ENCODE measurements around the gene PHACTR3. TPM values are rescaled to one million over a fixed set of nuclear protein-coding genes. Genes with fewer than 3 reads are reported as not detected.
"Not testable (repeated sequence)": the region's sequence is repeated elsewhere in the genome, so short reads cannot be mapped to it uniquely, and the experiment has no call there.

PHACTR3 gene
- total RNA-seq, 2 experiments from 2014 or later = not detected

DNA sequence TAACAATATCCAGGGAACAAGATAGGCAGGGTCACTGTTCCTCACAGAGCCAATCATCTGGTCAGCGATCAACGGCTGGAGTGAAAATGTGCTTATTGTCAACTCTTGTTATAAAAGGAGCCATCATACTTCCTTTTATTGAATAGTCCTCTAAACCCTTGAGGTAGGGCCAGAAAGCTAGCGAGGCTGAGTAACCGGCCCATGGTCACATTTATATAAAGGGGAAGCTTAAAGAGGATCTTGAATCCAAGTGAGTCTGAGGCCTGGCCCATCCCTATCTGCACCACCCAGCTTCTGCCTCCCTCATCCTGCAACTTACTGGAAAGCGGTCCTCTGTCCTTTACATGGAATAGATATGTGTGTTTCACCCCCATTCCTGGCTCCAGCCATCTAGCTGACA lies 9.5 kb downstream of the PHACTR3 start:
- POLR2A ChIA-PET = no interaction called here
- CTCF ChIA-PET = no interaction called here

DNA sequence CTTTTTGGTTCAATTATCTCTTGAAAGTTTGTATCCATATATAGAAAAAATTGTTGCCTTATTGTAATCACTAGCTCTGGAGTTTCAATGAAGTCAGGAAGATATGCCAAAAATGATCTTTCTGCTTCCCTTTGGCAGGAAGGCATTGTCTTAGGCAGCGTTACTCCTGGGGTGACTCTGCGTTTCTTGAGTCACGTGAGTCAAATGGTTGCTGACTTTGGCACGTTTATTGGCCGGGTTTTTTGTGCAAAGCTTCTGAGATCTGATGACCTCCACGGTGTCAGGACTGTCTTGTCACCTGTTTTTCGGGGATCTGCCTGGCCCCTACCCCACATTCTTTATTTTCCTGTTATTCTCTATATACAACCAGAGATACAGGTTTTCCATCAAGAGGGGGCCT lies 10.4 kb downstream of the PHACTR3 start:
- CTCF ChIA-PET = no interaction called here
- POLR2A ChIA-PET = no interaction called here

DNA sequence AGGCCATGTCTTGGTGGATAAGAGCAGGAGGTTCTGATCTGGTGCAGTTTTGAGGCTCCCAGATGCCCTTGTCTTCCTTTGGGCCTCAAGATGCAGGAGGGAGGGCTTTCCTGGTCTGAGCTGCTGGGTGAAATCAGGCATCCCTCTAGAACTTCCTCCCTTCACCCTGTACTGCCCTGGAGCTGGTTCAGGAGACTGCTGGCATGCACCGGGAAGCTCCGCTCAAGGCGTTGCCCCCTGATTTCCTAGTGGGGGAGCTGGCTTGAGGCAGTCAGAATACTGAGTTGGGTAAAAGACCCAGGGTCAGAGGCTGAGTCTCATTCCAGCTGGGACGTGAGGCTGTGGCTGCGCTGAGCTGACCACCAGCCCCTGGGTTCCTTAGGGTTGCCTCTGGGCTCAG lies 12.0 kb downstream of the PHACTR3 start:
- ChIA-PET POLR2A (no interaction called here), CTCF (no interaction called here)

DNA sequence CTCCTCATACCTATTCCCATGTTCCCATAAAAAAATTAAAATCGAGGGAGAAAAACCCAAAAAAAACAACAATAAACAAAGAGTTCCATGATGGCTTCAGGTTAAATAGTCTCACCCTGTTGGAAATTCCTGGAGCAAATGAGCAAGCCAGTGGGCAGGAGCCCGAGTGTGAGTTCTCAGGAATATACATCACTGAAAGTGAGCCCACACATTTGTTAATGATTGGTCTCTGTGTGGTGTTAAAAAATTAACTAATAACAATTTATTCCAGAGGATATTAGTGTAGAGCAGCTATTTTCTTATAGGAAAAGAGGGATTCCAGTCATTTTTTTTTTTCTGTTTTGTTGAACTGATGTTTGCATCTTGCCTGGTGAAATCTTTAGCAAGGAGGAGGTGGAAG lies 12.9 kb downstream of the PHACTR3 start:
- CTCF ChIA-PET = no interaction called here
- POLR2A ChIA-PET = no interaction called here

DNA sequence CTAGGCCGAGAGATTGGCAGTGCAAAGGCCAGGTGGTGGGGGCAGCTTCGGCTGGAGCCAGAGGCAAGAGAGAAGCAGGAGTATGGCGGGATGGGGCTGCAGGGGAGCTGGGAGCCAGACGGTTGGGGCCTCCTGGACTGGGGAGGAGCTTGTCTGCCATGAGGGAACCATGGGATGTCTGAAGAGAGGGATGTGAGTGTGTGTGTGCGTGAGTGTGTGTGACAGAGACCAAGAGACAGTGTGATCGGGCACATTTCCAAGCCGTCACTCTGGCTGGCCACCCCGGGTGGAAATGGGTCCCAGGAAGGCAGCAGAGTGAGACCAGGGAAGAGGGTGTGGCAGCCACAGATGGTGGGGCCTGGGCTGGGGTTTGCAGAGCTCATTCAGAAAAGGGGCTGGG lies 13.8 kb downstream of the PHACTR3 start:
- CTCF ChIA-PET = interaction anchor here (0.6 kb wide), 1 partner anchor 12 kb away, joined by 3 read pairs; no protein-coding TSS in a partner anchor
- POLR2A ChIA-PET = no interaction called here

DNA sequence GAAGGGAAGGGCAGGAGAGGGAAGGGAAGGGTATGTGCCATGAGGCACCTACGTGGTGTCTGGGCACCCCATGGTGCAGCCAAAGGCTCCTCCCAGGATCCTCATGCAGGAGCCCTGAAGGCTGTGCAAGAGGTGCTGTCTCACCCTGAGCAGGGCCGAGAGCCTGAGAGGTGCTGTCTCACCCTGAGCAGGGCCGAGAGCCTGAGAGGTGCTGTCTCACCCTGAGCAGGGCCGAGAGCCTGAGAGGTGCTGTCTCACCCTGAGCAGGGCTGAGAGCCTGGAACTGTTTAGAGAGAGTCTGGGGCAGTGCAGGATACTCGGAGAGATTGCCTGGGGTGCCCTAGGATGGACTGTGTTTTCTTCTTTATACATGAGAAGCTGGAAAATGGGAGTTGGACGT lies 14.2 kb downstream of the PHACTR3 start:
- CTCF ChIA-PET = interaction anchor here (0.6 kb wide), 1 partner anchor 12 kb away, joined by 3 read pairs; no protein-coding TSS in a partner anchor
- POLR2A ChIA-PET = not testable (repeated sequence)

DNA sequence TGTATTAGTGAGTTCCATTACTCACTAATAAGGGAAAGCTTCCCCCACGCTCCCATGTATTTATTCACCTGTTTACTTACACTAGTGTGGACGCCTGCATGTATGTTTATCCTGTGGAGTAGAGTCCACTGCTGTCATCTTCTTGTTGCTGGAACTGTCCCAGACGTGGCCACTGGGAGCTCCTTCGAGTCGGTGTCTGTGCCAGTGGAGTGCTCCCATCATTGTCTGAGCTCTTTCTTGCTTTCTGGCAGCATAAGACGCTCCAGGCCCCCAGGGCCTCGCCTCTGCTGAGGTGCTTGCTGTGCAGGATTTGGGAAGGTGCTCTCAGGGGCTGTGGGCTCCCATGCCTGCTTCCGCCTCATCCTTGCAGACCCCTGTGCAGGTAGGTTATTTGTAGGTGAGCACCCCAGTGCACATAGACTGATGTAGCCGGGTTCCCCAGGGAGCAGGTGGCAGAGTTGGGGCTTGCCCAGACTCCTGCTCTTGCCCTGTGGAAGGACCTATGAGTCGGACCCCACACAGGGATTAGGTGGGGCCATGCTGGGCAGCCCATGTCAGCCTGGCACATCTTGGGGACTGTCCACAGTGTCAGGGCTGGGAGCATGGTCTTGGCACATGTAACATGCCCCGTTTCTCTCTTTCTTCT lies 16.6 kb downstream of the PHACTR3 start:
- ChIA-PET POLR2A (no interaction called here), CTCF (no interaction called here)

DNA sequence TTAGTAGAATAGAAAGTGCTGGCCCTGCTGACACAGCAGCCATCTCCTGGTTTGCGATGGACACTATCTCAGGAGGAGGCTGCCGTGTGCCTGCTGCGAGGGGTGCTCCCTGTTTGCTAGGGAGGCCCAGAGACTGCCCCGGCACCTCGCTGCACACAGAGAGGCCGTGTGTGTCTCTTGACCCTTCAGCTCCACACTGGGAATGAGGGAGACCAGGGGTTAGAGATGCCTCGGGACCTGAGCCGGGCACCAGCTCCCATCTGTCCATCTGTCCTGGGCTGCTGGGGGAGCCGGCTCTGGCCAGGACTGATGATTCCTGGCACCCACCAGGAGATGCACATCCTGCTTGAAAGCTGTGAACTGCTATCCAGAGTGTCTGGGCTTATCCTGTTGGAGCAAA lies 18.2 kb downstream of the PHACTR3 start:
- CTCF ChIA-PET = no interaction called here
- POLR2A ChIA-PET = no interaction called here

DNA sequence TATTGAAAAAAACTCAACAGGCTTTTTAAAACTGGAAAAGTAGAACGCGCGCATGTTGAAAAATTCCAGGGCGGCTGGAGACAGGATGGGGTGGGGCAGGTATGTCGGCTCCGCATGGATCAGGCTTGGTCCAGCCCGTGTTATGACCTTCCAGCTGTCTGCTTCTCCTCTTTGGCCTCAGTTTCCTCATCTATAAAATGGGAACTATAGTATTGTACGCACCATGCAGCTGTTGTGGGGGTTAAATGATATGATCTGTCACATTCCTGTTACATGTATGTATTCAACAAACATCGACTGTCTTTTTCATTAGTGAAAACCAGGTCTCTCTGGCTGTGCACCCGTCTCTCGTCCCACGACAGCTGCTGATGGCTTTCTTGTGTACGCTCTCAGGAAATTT lies 18.8 kb downstream of the PHACTR3 start:
- ChIA-PET CTCF (no interaction called here), POLR2A (no interaction called here)

DNA sequence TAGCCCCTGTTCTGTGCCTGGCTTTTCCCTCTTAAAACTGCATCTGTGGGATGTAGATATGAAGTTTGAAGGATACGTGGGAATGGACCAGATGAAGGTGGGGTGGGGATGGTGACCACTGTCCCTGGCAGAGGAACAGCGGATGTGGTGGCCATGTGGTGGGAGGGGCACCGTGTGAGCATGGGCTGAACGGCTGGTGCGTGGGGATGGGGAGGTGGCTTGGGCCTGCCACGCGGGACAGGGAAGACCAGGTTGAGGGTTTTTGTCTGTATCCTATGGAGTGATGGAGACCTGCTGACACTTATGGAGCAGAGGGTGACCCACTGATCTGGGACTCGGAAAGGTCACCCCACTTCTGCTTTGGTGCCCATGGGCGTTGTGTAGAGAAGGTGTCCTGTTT lies 19.2 kb downstream of the PHACTR3 start:
- ChIA-PET CTCF (no interaction called here), POLR2A (no interaction called here)

DNA sequence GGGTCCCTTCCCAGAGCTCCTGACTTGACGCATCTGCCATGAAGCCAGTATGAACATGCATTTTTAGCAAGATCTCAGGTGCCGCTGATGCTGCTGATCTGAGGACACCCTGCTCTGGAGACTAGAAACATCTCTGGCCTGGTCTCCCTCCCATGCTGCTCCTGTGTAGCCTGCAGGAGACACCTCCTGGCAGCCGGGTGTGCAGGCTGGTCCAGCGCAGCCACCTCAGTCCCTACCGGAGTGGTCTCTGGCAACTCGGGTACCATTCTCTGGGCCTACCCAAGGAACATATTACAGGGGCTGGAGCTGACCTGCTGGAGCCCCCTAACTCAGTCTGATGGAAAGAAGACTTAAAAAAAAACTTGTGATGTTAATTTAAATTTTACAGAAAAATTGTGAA lies 20.1 kb downstream of the PHACTR3 start:
- CTCF ChIA-PET = no interaction called here
- POLR2A ChIA-PET = no interaction called here

DNA sequence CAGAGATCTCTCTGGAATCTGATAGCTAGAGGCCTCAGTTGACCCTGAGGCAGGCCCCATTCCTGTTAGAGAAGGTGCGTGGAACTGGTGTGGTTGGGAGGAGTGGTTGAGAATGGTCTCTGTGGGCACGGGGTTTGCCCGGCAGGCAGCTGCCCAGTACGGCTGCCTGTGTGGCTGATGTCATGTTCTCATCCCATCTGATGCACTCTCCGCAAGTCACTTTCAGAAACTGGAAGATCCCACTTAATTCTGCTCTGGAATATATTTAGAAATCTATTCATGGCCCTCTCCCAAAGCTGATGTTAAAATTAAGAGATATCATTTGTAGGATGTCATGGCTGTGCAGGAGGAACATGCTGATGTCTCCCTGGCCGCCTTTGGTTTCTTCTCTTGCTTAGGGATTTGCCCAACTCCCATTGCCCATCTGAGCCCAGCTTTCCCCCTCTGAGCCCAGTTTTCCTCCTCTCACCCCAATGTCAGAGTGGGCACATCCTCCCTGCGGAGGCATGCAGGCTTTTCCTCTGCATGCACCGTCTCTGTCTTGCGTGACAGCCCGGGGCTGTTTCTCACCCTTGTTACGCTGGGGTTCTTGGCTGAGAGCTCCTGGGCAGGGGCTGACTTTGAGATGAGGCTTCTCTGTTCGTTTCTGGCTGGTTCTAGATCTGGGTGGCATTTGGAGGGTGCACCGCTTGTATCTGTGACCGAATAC lies 21.0 kb downstream of the PHACTR3 start:
- ChIA-PET CTCF (no interaction called here), POLR2A (no interaction called here)

DNA sequence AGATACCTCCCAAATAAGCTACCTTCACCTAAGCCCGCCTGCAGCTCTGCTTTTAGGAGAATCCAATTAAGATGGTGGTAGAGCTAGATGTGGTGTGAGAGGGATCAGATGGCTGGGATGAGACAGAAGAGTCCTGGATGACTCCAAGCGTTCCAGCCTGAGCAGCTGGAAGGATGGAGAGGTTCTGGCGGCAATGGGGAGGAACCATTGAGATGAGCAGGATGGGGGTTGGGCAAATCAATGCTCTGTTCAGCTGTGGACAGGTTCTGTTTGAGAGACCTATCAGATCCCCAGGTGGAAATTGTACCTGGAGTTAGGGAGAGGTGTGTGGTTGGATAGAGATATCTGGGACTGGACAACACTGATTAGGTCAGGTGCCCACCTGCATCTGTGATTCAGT lies 23.0 kb downstream of the PHACTR3 start:
- ChIA-PET POLR2A (no interaction called here), CTCF (no interaction called here)

DNA sequence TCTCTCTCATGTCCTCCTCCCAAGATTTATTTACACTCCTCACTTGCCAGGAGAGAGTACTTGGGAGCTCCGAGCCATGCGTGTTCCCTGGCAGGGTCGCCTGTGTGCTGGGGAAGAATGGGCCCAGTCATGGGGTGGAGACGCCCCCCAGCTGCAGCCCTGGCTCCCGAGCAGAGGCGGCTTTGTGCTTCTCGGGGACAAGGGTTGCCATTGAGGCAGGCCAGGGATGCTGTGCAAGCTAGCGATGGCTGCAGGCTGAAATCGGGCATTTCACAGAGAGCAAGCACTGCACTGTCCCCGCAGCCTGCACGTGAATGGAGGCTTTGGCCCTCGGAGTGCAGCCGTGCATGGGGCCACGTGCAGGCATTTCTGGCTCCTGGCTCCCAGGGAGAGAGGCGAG lies 23.8 kb downstream of the PHACTR3 start:
- ChIA-PET POLR2A (no interaction called here), CTCF (no interaction called here)

DNA sequence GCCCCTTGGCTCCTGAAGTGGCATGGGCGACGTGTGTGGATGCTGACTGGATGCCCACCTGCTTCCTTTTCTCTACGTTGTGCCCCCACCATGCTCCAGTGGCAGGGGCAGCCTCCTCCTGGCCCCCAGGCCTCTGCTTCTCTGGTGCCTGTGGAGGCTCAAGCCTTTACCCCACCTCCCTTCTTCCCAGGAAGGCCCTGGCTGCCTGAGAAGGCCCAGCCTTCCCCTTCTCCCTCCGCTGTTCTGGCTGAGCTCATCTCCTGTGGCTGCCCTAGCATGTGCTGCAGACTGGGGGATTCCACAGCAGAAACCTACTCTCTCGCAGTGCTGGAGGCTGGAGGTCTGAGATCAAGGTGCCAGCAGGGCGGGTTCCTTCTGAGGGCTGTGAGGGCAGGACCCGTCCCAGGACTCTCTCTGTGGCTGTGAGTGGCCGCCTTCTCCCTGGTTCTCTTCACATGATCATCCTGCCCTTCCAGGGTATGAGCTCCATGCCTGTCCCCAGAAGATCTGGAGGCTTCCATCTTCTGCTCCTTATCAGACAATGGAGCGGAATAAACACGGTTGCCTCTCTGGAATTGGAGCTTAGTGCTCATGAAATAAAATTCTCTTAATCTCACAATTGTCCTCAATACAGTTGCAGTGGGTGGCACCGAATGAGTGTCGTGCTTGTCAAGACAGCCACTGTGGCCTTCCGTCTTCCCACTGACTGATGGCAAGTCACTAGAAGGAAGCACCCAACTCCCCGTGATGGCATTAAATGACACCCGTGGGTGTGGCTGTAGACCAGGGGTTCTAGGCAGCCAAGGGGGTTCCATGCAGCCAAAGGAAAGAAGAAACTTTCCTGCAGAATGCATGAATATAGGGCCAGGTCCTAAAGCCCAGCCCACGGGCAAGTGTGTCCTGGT lies 25.1 kb downstream of the PHACTR3 start:
- POLR2A ChIA-PET = no interaction called here
- CTCF ChIA-PET = no interaction called here

DNA sequence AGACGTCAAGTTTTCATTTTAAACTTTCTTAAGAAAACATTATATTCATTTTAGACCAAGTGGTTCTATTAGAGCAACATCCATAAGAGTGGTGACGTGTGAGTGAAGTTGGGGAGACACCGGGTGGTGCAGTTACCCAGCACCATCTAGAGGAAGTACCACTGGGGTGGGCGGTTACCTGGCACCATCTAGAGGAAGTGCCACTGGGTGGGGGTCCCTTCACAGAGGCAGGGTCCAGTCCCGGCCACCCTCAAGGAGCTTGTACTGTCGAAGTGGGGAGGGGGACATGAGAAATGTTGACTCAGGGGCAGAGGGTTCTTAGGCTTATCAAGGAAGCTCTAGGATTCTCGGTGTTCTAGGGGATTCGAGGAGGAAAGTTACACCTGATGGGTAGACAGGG lies 26.2 kb downstream of the PHACTR3 start:
- CTCF ChIA-PET = no interaction called here
- POLR2A ChIA-PET = no interaction called here

DNA sequence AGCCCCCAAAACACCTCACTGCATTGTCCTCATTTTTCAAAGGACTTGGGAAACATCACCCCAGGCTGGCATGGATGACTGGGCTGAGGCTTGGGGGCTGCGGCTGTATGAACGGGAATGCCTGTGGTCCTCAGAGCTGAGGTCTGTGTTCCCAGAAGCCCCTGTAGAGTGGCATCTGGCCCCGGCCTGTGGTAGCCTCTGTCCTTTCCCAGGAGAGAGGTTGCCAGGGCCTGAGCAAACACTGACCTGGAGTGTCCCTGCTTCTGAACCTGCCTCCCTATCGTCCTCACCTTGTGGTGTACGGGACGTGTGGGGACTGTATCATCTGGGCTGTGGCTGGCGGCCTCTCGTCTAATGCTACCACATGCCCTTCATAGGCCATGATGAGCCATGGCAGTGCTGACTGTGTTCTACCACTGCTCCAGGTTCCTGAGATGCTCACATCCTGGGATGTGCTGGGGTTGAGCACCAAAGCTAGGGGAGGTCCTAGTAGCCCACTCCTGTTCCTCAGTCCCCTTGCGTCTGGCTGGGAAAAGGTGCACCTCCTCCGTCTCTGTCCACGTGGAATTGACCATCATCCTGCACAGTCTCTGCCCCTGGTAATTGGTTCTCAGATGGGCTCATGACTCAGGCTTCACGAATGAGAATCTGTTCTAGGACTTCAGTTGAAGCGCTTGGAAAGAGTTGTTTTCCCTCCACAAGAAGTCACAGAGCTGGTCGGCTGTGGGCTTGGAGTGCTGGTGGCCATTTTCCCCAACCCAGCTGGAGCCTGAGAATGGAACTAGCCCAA lies 27.6 kb downstream of the PHACTR3 start:
- POLR2A ChIA-PET = no interaction called here
- CTCF ChIA-PET = no interaction called here

DNA sequence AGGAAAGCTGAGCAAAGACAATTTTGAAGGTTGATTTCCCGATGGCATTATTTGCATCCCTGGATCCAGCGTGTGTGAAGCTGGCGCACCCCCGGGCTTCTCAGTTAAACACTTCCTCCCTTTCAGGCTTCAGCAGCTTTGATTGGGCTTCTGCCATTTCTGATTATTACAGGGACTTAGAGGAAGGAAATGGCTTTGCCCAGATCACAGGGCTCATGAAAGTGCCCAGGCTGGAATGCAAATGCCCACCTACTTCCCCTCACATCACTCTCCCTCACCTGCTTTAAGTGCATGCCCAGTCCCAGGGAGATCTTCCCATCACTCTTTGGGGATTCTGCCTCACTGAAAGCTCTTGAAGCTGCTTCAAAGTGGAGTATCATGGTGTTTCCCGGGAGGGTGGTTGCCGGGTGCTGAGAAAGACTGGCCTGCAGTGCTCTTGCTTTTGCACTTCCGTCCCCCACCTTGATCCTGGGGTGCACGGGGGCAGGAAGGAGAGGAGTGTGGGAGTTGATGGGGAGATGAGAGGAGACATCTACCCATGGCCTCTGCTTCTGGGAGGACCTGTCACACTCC lies 28.3 kb downstream of the PHACTR3 start:
- ChIA-PET CTCF (no interaction called here), POLR2A (no interaction called here)

DNA sequence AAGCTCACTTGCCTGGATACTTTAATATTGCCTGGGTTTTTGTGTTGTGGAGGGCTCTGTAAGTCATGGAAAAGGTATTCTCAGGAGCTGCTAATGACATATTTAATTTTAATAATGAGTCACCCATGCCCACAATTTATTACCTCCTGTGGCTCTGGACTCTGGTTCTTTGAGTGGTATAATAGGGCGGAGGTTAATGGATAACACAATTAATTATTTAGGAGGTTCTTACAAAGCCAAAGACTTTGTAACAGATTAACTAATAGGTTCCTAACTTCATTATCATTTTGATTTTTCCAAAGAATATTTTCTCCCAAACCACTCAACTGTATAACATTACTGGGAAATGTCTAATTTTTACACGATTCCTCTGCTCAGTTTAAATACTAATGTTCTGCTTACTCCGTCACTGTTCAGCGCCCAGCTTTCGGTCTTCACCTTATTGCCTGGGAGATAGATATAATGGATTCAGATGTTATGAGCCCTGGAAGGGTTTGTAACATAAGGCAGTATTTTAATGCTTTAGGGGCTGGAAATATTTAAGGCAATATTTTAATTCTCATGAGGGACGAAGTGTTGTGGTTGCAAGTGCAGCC lies 29.4 kb downstream of the PHACTR3 start:
- CTCF ChIA-PET = no interaction called here
- POLR2A ChIA-PET = no interaction called here
